Measurements from ENCODE around the gene PTPRA. TPM values are rescaled to one million over a fixed set of nuclear protein-coding genes. Genes with fewer than 3 reads are reported as not detected.

PTPRA gene
- total RNA-seq, 2 experiments from 2014 or later = 31.7 to 32.7 TPM

DNA sequence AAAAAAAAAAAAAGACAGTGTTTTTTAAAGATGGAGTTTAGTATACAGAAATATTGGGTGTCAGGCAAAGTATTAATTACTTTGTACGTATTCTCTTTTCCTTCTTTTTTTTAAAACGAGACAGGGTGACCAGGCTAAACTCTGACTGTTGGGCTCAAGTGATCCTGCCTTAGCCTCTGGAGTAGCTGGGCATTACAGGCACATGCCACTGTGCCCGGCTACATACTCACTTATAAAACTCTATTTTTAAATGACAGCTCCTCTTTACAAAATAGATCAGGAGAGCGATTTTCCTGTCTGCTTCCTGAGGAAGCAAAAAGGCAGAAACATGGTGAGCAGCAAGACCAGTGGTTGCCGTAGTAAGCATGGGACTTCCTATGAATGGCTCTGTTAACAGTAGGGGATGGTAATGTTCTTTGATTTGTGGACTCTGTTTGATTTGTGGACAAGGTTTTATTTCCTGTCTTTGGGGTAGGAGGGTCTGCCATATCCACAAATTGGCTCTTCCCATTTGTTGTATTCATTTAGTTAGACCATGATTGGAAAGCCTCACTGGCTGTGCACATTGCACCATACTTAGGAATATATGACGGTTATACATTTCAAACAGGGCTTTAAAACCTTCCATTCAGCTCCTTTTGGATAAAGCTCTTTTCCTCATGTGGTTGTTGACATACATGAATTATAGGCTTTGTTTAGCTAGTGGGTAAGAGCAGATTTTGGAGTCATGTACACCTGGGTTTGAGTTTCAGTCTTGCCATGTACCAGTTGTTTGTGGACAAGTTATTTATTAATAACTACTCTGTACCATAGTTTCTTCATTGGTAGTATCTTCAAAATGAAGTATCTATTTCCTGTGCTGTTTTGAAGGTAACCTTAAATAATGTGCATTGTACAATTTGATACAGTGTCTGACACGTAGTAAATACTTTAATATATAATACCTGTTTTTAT lies 45.1 kb downstream of the PTPRA start:
- Mint-ChIP-seq H3K4me1 (ENCODE audit: low read depth) (peaks cover 23% of the 10 kb centered on the region), H3K9me3 (no peaks in the 10 kb centered on the region), H3K27ac (no peak overlapping the region), H3K36me3 (ENCODE audit: low read depth) (peaks cover 4% of the 10 kb centered on the region), H3K4me3 (no peak overlapping the region), H3K27me3 (ENCODE audit: low read depth) (no peaks in the 10 kb centered on the region)
- CTCF ChIA-PET = interaction anchor here (0.6 to 0.9 kb wide), 4 partner anchors 44 to 205 kb away, joined by 3 read pairs; no protein-coding TSS in a partner anchor
- intact Hi-C loops (cut with micrococcal nuclease) = no loop called here
- no peak for DNase-seq

DNA sequence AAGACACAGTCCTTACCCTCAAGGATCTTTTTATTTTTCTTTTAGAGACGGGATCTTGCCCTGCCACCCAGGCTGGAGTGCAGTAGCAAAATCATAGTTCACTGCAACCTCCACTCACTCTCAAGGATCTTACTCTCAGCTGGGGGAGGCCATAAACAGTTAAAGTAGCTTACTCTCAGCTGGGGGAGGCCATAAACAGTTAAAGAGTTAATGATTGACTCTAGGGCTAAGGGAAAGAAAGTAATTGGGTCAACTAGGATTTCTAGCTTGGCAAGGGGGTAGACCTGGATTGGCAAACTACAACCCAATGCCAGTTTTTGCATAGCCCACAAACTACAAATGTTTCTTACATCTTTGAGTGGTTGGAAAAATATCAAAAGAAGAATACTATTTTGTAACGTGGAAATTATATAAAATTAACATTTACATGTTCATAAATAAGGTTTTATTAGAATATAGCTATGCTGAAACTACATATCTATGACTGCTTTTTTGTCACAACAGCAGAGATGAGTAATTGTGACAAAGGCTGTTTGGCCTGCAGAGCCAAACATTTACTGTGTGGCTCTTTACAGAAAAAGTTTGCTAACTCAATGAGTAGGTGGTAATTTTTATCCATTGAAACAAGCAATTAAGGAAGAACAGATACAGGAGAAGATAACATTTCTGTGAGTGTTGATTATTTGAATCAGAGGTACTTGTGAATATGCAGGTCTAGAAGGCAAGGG lies 46.4 kb downstream of the PTPRA start:
- no peak for DNase-seq
- Mint-ChIP-seq H3K27me3 (ENCODE audit: low read depth) (no peaks in the 10 kb centered on the region), H3K4me3 (no peak overlapping the region), H3K9me3 (no peaks in the 10 kb centered on the region), H3K4me1 (ENCODE audit: low read depth) (peaks cover 23% of the 10 kb centered on the region), H3K36me3 (ENCODE audit: low read depth) (peaks cover 13% of the 10 kb centered on the region), H3K27ac (no peak overlapping the region)
- intact Hi-C loops (cut with micrococcal nuclease) = no loop called here
- CTCF ChIA-PET = interaction anchor here (0.9 kb wide), 1 partner anchor 10 kb away, joined by 3 read pairs; no protein-coding TSS in a partner anchor

DNA sequence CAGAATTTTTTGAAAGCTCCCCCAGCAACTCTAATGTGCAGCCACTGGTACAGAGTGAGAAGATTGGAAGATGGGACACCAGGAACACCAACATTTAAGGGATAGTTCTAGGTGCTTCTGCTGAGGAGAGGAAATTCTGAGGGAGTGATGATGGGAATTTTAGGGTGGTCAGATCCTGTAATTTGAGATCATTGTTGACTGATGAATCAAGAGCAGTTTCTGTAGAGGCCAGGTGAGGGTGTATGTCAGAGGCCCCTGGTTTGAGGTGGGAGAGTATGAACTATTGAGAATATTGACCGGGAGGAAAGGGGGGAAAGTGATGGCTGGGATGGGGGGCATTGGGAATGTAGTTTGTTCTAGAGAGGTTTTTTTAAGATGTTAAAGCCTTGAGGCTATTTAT lies 47.2 kb downstream of the PTPRA start:
- Mint-ChIP-seq H3K27me3 (ENCODE audit: low read depth) (no peaks in the 10 kb centered on the region), H3K9me3 (no peaks in the 10 kb centered on the region), H3K27ac (no peak overlapping the region), H3K36me3 (ENCODE audit: low read depth) (peaks cover 16% of the 10 kb centered on the region), H3K4me3 (no peak overlapping the region), H3K4me1 (ENCODE audit: low read depth) (peaks cover 23% of the 10 kb centered on the region)
- no peak for DNase-seq
- intact Hi-C loops (cut with micrococcal nuclease) = no loop called here
- CTCF ChIA-PET = no interaction called here

DNA sequence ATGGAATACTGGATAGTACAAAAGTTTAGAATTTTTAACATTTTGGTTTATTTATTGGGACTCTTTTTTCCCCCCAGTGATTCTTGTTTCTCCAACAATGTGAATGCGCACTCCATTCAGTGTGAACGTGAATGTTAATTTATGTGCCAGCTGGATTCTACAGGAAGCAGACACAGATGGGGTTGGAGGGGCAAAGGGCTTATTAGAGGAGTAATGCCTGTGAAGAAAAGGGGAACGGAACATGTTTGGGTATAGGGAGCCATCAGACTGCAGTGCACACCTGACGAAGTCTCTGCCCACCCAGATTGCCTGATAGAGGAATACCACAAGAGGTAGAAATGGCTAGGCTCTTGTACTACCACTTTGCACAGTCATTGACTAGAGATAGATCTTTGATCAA lies 48.2 kb downstream of the PTPRA start:
- H3K27ac Mint-ChIP-seq = no peak overlapping the region
- H3K4me3 Mint-ChIP-seq = no peak overlapping the region
- peaks cover 23% of the 10 kb centered on the region for H3K4me1 Mint-ChIP-seq (ENCODE audit: low read depth)
- H3K9me3 Mint-ChIP-seq = no peaks in the 10 kb centered on the region
- DNase-seq = no peak
- CTCF ChIA-PET = no interaction called here
- H3K36me3 Mint-ChIP-seq (ENCODE audit: low read depth) = peaks cover 22% of the 10 kb centered on the region
- intact Hi-C loops (cut with micrococcal nuclease) = no loop called here
- H3K27me3 Mint-ChIP-seq (ENCODE audit: low read depth) = no peaks in the 10 kb centered on the region

DNA sequence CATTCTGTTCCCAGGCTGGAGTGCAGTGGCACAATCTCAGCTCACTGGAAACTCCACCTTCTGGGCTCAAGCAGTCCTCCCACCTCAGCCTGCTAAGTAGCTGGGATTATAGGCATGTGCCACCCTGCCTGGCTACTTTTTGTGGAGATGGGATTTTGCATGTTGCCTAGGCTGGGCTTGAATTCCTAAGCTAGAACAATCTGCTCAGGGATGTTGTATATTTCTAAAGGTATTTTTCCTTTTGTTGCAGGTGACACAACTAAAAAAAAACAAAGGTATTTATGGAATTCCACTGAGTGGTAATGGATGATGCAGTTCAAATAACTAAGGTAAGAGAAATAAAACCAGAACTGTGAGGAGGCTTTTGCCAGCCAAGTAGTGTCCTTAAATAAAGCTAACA lies 49.7 kb downstream of the PTPRA start:
- no peak overlapping the region for H3K27ac Mint-ChIP-seq
- intact Hi-C loops (cut with micrococcal nuclease) = no loop called here
- H3K4me1 Mint-ChIP-seq (ENCODE audit: low read depth) = peaks cover 19% of the 10 kb centered on the region
- no peaks in the 10 kb centered on the region for H3K9me3 Mint-ChIP-seq
- H3K36me3 Mint-ChIP-seq (ENCODE audit: low read depth) = peaks cover 23% of the 10 kb centered on the region
- no peak for DNase-seq
- no peak overlapping the region for H3K4me3 Mint-ChIP-seq
- CTCF ChIA-PET = interaction anchor here (0.9 kb wide), 1 partner anchor 40 kb away, joined by 3 read pairs; no protein-coding TSS in a partner anchor
- no peaks in the 10 kb centered on the region for H3K27me3 Mint-ChIP-seq (ENCODE audit: low read depth)

DNA sequence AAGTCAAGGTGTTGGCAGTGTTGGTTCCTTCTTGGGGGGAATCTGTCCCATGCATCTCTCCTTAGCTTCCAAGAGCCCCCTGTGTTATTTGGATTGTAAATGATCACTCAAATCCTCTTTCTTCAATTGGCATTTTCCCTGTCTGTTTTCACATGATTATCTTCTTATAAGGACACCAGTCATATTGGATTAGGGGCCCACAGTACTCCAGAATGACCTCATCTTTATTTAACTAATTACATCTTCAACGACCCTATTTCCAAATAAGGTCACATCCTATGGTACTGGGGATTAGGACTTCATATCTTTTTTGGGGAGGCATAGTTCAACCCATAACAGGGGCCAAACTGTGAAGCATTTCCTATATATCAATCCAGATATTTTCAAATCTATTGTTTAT lies 57.3 kb downstream of the PTPRA start:
- Mint-ChIP-seq H3K27ac (no peak overlapping the region), H3K9me3 (no peaks in the 10 kb centered on the region), H3K4me3 (no peak overlapping the region), H3K4me1 (ENCODE audit: low read depth) (no peaks in the 10 kb centered on the region), H3K27me3 (ENCODE audit: low read depth) (no peaks in the 10 kb centered on the region), H3K36me3 (ENCODE audit: low read depth) (peaks cover 12% of the 10 kb centered on the region)
- intact Hi-C loops (cut with micrococcal nuclease) = no loop called here
- CTCF ChIA-PET = interaction anchor here (0.6 kb wide), 1 partner anchor 42 kb away, joined by 3 read pairs; no protein-coding TSS in a partner anchor
- no peak for DNase-seq

DNA sequence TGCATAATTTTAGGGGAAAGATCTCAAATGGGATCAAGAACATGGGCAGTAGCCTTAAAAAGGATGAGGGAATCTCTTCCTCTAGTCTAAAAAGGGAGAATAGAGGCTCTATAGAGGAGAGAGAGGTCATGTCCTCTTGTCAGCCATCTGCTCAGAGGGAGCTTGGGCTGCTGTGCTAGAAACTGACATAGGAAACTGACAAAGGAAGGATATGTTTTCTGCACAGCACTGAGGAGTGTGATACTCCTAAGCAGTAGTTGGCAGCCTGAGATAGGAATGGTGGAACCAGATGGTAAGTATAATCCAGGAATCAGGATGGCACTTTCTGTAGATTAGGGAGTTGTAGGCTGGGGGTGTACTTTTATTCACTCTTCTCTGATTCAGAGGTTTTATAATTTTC lies 59.2 kb downstream of the PTPRA start:
- Mint-ChIP-seq H3K4me3 (no peak overlapping the region), H3K27ac (no peak overlapping the region), H3K4me1 (ENCODE audit: low read depth) (no peaks in the 10 kb centered on the region), H3K36me3 (ENCODE audit: low read depth) (peaks cover 6% of the 10 kb centered on the region), H3K9me3 (no peaks in the 10 kb centered on the region), H3K27me3 (ENCODE audit: low read depth) (no peaks in the 10 kb centered on the region)
- no peak for DNase-seq
- intact Hi-C loops (cut with micrococcal nuclease) = no loop called here
- CTCF ChIA-PET = interaction anchor here (0.5 to 1.1 kb wide), 3 partner anchors 51 to 158 kb away, joined by 3 to 6 read pairs (median 3); no protein-coding TSS in a partner anchor

DNA sequence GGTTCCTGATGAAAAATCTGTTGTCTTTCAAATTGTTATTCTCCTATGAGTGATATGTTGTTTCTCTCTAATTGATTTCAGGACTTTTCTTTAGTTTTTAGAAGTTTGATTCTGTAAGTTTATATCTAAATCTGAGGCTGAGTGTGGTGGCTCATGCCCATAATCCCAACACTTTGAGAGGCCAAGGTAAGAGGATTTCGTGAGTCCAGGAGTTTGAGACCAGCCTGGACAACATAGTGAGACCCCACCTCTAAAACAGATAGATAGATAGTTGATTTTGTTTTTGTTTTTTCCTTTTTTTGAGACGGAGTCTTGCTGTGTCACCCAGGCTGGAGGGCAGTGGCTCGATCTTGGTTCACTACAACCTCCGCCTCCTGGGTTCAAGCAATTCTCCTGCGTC lies 64.6 kb downstream of the PTPRA start:
- Mint-ChIP-seq H3K36me3 (ENCODE audit: low read depth) (peaks cover 3% of the 10 kb centered on the region), H3K27me3 (ENCODE audit: low read depth) (no peaks in the 10 kb centered on the region), H3K4me1 (ENCODE audit: low read depth) (peaks cover 7% of the 10 kb centered on the region), H3K9me3 (no peaks in the 10 kb centered on the region), H3K27ac (no peak overlapping the region), H3K4me3 (no peak overlapping the region)
- no peak for DNase-seq
- CTCF ChIA-PET = no interaction called here
- intact Hi-C loops (cut with micrococcal nuclease) = no loop called here

DNA sequence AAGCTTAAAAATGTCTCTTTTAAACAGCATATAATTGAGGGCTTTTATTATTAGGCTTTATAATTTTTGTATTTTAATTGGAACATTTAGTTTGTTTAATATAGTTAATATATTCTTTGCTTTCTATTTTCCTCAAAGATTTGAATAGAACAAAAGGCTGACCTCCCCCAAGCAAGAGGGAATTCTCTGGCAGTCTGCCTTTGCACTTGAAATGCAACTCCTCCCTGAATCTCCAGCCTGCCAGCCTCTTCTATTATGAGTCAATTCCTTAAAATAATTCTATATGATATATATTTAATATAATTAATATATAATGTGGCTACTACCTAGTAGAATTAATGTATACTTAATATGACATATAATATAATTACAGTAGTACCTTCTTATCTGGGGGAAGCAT lies 69.2 kb downstream of the PTPRA start:
- CTCF ChIA-PET = no interaction called here
- no peak for DNase-seq
- intact Hi-C loops (cut with micrococcal nuclease) = no loop called here
- Mint-ChIP-seq H3K36me3 (ENCODE audit: low read depth) (peaks cover 7% of the 10 kb centered on the region), H3K4me1 (ENCODE audit: low read depth) (peaks cover 17% of the 10 kb centered on the region), H3K27me3 (ENCODE audit: low read depth) (no peaks in the 10 kb centered on the region), H3K9me3 (no peaks in the 10 kb centered on the region), H3K4me3 (no peak overlapping the region), H3K27ac (no peak overlapping the region)

DNA sequence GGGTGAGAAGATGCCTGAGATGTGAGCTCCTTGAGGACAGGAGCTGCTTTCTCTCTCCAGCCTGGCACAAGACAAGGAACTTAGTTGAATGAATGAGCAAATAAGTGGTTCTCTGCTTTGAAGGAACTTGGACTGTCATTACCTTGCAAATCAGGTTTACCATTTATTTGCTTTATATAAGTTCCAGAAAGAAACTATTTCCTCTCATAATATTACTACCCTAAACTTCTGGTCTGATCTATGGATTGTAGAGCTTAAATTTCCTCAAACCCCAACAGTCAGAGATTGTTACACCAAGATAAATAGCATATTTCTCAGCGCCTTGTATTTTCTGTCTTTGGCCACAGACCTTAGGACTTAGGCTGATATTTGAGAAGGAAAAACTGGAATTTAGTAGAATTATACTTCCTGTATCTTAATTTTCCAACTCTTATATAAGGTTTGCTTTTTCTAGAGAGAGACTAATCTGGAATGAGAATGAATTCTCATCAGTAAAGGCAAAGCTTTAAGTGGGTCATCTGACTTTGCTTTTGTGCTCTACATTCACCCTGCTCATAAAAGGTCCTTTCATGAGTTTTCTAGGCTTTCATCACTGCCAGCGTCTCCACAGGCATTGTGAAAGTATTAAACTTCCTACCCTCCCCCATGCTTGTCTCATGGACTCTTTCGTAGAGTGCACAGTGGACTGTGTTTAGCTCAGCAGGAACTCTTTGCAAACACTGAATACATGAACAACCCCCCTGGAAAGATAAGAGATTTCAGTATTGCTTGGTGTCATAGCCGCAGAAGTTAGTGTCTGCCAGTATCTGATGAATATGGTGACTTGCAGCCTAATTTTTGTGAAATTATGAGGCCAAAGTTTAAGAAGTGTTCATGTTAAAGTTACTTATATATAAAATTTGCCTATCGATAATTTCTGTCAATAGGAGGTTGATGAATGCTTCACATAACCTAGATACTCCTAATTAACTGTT lies 74.0 kb downstream of the PTPRA start:
- Mint-ChIP-seq H3K27me3 (ENCODE audit: low read depth) (no peaks in the 10 kb centered on the region), H3K4me1 (ENCODE audit: low read depth) (peaks cover 11% of the 10 kb centered on the region), H3K9me3 (no peaks in the 10 kb centered on the region), H3K36me3 (ENCODE audit: low read depth) (peaks cover 7% of the 10 kb centered on the region), H3K4me3 (no peak overlapping the region), H3K27ac (no peak overlapping the region)
- intact Hi-C loops (cut with micrococcal nuclease) = no loop called here
- DNase-seq = no peak
- CTCF ChIA-PET = interaction anchor here (0.9 kb wide), 1 partner anchor 46 kb away, joined by 3 read pairs; no protein-coding TSS in a partner anchor

DNA sequence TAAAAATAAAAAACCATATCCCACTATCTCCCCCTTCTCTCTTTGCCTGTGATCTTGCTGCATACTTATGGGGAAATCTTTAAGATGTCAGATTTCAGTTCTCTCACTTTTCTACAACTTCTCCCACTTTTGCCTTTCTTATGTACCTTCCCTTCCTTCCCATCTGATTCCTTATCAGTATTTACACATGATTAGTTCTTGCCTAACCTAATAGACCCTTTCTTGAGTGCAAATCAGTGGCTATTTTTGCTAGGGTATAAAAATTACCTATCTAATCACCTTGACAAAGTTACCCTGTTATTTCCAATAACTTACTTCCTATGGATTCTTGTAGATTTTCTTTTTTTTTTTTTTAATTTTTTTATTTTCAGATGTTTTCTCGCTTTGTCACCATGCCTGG lies 75.7 kb downstream of the PTPRA start:
- intact Hi-C loops (cut with micrococcal nuclease) = no loop called here
- peaks cover 8% of the 10 kb centered on the region for H3K36me3 Mint-ChIP-seq (ENCODE audit: low read depth)
- H3K27me3 Mint-ChIP-seq (ENCODE audit: low read depth) = no peaks in the 10 kb centered on the region
- CTCF ChIA-PET = no interaction called here
- no peak overlapping the region for H3K27ac Mint-ChIP-seq
- peaks cover 13% of the 10 kb centered on the region for H3K4me1 Mint-ChIP-seq (ENCODE audit: low read depth)
- no peak overlapping the region for H3K4me3 Mint-ChIP-seq
- no peaks in the 10 kb centered on the region for H3K9me3 Mint-ChIP-seq
- DNase-seq = no peak

DNA sequence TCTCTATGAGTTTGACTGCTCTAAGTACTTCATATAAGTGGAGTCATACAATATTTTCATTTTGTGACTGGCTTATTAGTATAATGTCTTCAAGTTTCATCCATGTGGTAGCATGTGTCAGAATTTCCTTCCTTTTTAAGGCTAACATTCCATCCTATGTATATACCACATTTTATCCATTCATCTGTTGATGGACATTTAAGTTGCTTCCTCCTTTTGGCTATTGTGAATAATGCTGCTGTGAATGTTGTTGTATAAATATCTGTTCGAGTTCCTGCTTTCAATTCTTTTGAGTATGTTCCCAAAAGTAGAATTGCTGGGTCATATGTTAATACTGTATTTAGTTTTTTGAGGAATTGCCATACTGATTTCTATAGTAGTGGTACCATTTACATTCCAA lies 79.5 kb downstream of the PTPRA start:
- no peak for DNase-seq
- no peak overlapping the region for H3K4me3 Mint-ChIP-seq
- H3K36me3 Mint-ChIP-seq (ENCODE audit: low read depth) = peaks cover 8% of the 10 kb centered on the region
- peaks cover 16% of the 10 kb centered on the region for H3K4me1 Mint-ChIP-seq (ENCODE audit: low read depth)
- H3K27me3 Mint-ChIP-seq (ENCODE audit: low read depth) = no peaks in the 10 kb centered on the region
- H3K9me3 Mint-ChIP-seq = no peaks in the 10 kb centered on the region
- CTCF ChIA-PET = no interaction called here
- no peak overlapping the region for H3K27ac Mint-ChIP-seq
- intact Hi-C loops (cut with micrococcal nuclease) = no loop called here

Data from activated naive CD4-positive, alpha-beta T cell treated with anti-CD3 and anti-CD28 coated beads for 36 hours (primary cell).